ENCODE measurements around the gene ADAT3. TPM values are rescaled to one million over a fixed set of nuclear protein-coding genes. Genes with fewer than 3 reads are reported as not detected.

The ADAT3 gene
- total RNA-seq, 1 donor from 2014 or later = 0.79 TPM

GRCh38 chr19:1953037-1953436 lies 47.8 kb downstream of the ADAT3 start:
- FAIRE-seq (no peak), DNase-seq (ENCODE audit: low read depth) (no peak)
- Histone ChIP-seq H3K4me3 (ENCODE audit: low read depth, low read length) (no peak overlapping the region), H3K27me3 (ENCODE audit: control insufficient read depth, insufficient read depth, low read length) (no peaks in the 10 kb centered on the region), H3K36me3 (ENCODE audit: control insufficient read depth, insufficient read depth, low read length) (peaks cover 15% of the 10 kb centered on the region)
- no peak for TF ChIP-seq CTCF (IDR thresholded peaks at IDR 0.05; ENCODE audit: insufficient read depth, low read length, severe bottlenecking)

- peaks cover 13% of the 10 kb centered on the region for H3K36me3 ChIP-seq (ENCODE audit: control insufficient read depth, insufficient read depth, low read length)
- DNase-seq (ENCODE audit: low read depth) = no peak
- H3K4me3 ChIP-seq (ENCODE audit: low read depth, low read length) = no peak overlapping the region
- no peaks in the 10 kb centered on the region for H3K27me3 ChIP-seq (ENCODE audit: control insufficient read depth, insufficient read depth, low read length)
- no peak for TF ChIP-seq CTCF (IDR thresholded peaks at IDR 0.05; ENCODE audit: insufficient read depth, low read length, severe bottlenecking)
- no peak for FAIRE-seq
Observed at GRCh38 chr19:1953441-1954094, 48.4 kb downstream of the ADAT3 start.

GRCh38 chr19:1954532-1954933 lies 49.3 kb downstream of the ADAT3 start:
- Histone ChIP-seq H3K4me3 (ENCODE audit: low read depth, low read length) (no peak overlapping the region), H3K36me3 (ENCODE audit: control insufficient read depth, insufficient read depth, low read length) (peaks cover 12% of the 10 kb centered on the region), H3K27me3 (ENCODE audit: control insufficient read depth, insufficient read depth, low read length) (no peaks in the 10 kb centered on the region)
- FAIRE-seq (no peak), DNase-seq (ENCODE audit: low read depth) (no peak)
- TF ChIP-seq CTCF (IDR thresholded peaks at IDR 0.05; ENCODE audit: insufficient read depth, low read length, severe bottlenecking) = no peak

- Histone ChIP-seq H3K36me3 (ENCODE audit: control insufficient read depth, insufficient read depth, low read length) (peaks cover 9% of the 10 kb centered on the region), H3K4me3 (ENCODE audit: low read depth, low read length) (no peak overlapping the region), H3K27me3 (ENCODE audit: control insufficient read depth, insufficient read depth, low read length) (no peaks in the 10 kb centered on the region)
- DNase-seq (ENCODE audit: low read depth) (no peak), FAIRE-seq (no peak)
- TF ChIP-seq CTCF (IDR thresholded peaks at IDR 0.05; ENCODE audit: insufficient read depth, low read length, severe bottlenecking) = no peak
Observed at GRCh38 chr19:1955171-1956121, 50.2 kb downstream of the ADAT3 start.

GRCh38 chr19:1956122-1956494 lies 50.9 kb downstream of the ADAT3 start:
- no peak for FAIRE-seq
- Histone ChIP-seq H3K36me3 (ENCODE audit: control insufficient read depth, insufficient read depth, low read length) (peaks cover 9% of the 10 kb centered on the region), H3K27me3 (ENCODE audit: control insufficient read depth, insufficient read depth, low read length) (no peaks in the 10 kb centered on the region), H3K4me3 (ENCODE audit: low read depth, low read length) (no peak overlapping the region)
- TF ChIP-seq CTCF (IDR thresholded peaks at IDR 0.05; ENCODE audit: insufficient read depth, low read length, severe bottlenecking) = no peak
- DNase-seq (ENCODE audit: low read depth) = no peak
